Sigmoid colon (tissue), 7 donors: ENCODE measurements around the gene HLA-DQB1. TPM values are rescaled to one million over a fixed set of nuclear protein-coding genes. Genes with fewer than 3 reads are reported as not detected.
"Not testable (repeated sequence)": the region's sequence is repeated elsewhere in the genome, so short reads cannot be mapped to it uniquely, and the experiment has no call there.

Source experiments
- DNase-seq: peaks from one replicate; pipeline ENCODE4 v3.0.0-alpha.2; 2019
- H3K27ac ChIP-seq, 4 donors: fragments of 200-600 bp; sonication (generic); one replicate each; pipeline ENCODE4 v1.5.1; 2016 to 2019; ENCODE audit warnings: mild to moderate bottlenecking in 1 of 4
- H3K27me3 ChIP-seq, 3 donors: fragments of 200-600 bp; sonication (generic); one replicate each; pipeline ENCODE4 v1.5.1; 2019; ENCODE audit warnings: mild to moderate bottlenecking in 1 of 3
- H3K36me3 ChIP-seq, 4 donors: fragments of 200-600 bp; sonication (generic); one replicate each; pipeline ENCODE4 v1.5.1; 2016 to 2019
- H3K4me1 ChIP-seq, 4 donors: fragments of 200-600 bp; sonication (generic); one replicate each; pipeline ENCODE4 v1.5.1; 2017 to 2019
- H3K4me3 ChIP-seq, 4 donors: fragments of 200-600 bp; sonication (generic); one replicate each; pipeline ENCODE4 v1.5.1; 2017 to 2019; ENCODE audit warnings: mild to moderate bottlenecking in 2 of 4, moderate library complexity in 1 of 4
- H3K9me3 ChIP-seq, 4 donors: fragments of 200-600 bp in 3 of 4; sonication (generic) in 3 of 4; one replicate each; pipeline versions ENCODE4 v1.5.1 to v1.6.1; 2013 to 2019
- EP300 ChIP-seq, 4 donors: sonication (generic); formaldehyde crosslinking; IDR thresholded peaks; one replicate each; pipeline ENCODE4 v1.6.1; 2017; ENCODE audit warnings: antibody characterized with exemption in 4 of 4
- POLR2A ChIP-seq, 2 donors: fragments of 450-650 bp; IDR thresholded peaks; one replicate each; pipeline ENCODE4 v1.6.1; 2016; ENCODE audit warnings: antibody characterized with exemption in 2 of 2, mild to moderate bottlenecking in 2 of 2, moderate library complexity in 2 of 2
- POLR2AphosphoS5 ChIP-seq, 4 donors: sonication (generic); formaldehyde crosslinking; IDR thresholded peaks; one replicate each; pipeline ENCODE4 v1.6.1; 2017; ENCODE audit warnings: antibody characterized with exemption in 4 of 4
- WGBS, 2 donors: extraction: QIAGEN DNeasy Blood & Tissue Kit; methylation state at CpG; one replicate each; pipeline ENCODE4 v1.1.7; 2013; 5-methylcytosine and 5-hydroxymethylcytosine counted together
- intact Hi-C: fragments of 100-400 bp; cut with DNase I; formaldehyde crosslinking; loops from one replicate; pipeline ENCODE4 v1.15.1; 2023
- polyA plus RNA-seq, 3 donors: library from polyadenylated mRNA; stranded (reverse); fragments of 200-250 nt; gene quantifications; one replicate each; pipeline ENCODE4 v1.2.3, GENCODE V29; 2013
- total RNA-seq, 4 donors: library from RNA; depleted of rRNA; stranded (reverse); fragments of >200 nt; gene quantifications; one replicate each; pipeline ENCODE4 v1.1.0, GENCODE V29; 2016
- TF ChIP-seq, protein P1 (sequence below), 4 experiments: fragments of 450-650 bp in 3 of 4; fragments of 200-600 bp in 1 of 4; IDR thresholded peaks; one replicate each; pipeline ENCODE4 v1.5.1; 2016 to 2019; ENCODE audit warnings: antibody characterized with exemption in 4 of 4, mild to moderate bottlenecking in 3 of 4, moderate library complexity in 2 of 4
- donor health status: healthy with polysubstance abuse.
- donor health status: Bipolar disorder and iron deficiency.
- donor health status: healthy.

The HLA-DQB1 gene
- total RNA-seq = 1 to 10 TPM in 2 of 4 donors, under 1 TPM in 2; under 0.01 to 3.5 (median 1.7) TPM
- 100 to 1,000 TPM in 1 of 3 donors, 10 to 100 TPM in 2; 36.6 to 182 (median 77.9) TPM for polyA plus RNA-seq

GRCh38 chr6:32666420-32667300 is at the start of gene HLA-DQB1:
Gene HLA-DQB1 (minus strand): TSS chr6:32666657. CDS start chr6:32666607, 50 bp downstream.
- no peak within 1 kb of the TSS for H3K4me3 ChIP-seq
- peaks cover 0 to 4% (median 0%) of the 10 kb centered on the region in 3 donors for H3K27me3 ChIP-seq
- peak in 1 of 4 donors; percentile 35 for TF ChIP-seq POLR2AphosphoS5 (IDR thresholded peaks at IDR 0.05)
- TF ChIP-seq, protein P1, sequence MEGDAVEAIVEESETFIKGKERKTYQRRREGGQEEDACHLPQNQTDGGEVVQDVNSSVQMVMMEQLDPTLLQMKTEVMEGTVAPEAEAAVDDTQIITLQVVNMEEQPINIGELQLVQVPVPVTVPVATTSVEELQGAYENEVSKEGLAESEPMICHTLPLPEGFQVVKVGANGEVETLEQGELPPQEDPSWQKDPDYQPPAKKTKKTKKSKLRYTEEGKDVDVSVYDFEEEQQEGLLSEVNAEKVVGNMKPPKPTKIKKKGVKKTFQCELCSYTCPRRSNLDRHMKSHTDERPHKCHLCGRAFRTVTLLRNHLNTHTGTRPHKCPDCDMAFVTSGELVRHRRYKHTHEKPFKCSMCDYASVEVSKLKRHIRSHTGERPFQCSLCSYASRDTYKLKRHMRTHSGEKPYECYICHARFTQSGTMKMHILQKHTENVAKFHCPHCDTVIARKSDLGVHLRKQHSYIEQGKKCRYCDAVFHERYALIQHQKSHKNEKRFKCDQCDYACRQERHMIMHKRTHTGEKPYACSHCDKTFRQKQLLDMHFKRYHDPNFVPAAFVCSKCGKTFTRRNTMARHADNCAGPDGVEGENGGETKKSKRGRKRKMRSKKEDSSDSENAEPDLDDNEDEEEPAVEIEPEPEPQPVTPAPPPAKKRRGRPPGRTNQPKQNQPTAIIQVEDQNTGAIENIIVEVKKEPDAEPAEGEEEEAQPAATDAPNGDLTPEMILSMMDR (IDR thresholded peaks at IDR 0.05) = no peak
- no peaks in the 10 kb centered on the region for H3K36me3 ChIP-seq
- H3K9me3 ChIP-seq = peaks cover 0 to 3% (median 0%) of the 10 kb centered on the region in 4 donors
- DNase-seq = no peak
- intact Hi-C loops = no loop called here
- 6 to 13% methylated on average over 16 of the region's 16 CpGs for WGBS, 2 donors
- no peaks in the 10 kb centered on the region for H3K4me1 ChIP-seq
- no peak within 1 kb of the TSS for H3K27ac ChIP-seq

GRCh38 chr6:32713241-32713640 is 46.8 kb upstream of the HLA-DQB1 start:
- no peak for DNase-seq
- H3K27me3 ChIP-seq = peaks cover 0 to 2% (median 0%) of the 10 kb centered on the region in 3 donors
- TF ChIP-seq EP300 (IDR thresholded peaks at IDR 0.05) = no peak
- TF ChIP-seq POLR2A (IDR thresholded peaks at IDR 0.05) = no peak
- no peak for TF ChIP-seq POLR2AphosphoS5 (IDR thresholded peaks at IDR 0.05)
- TF ChIP-seq, protein P1 (IDR thresholded peaks at IDR 0.05) = no peak
- no peak overlapping the region for H3K4me3 ChIP-seq
- H3K36me3 ChIP-seq = no peaks in the 10 kb centered on the region
- intact Hi-C loops = no loop called here
- H3K9me3 ChIP-seq = no peaks in the 10 kb centered on the region
- H3K27ac ChIP-seq = no peak overlapping the region
- no peaks in the 10 kb centered on the region for H3K4me1 ChIP-seq

- no peak overlapping the region for H3K4me3 ChIP-seq
- no peak overlapping the region for H3K27ac ChIP-seq
- H3K36me3 ChIP-seq = no peaks in the 10 kb centered on the region
- intact Hi-C loops = loop anchor here (10.0 kb wide), 1 partner anchor 465 kb away; no protein-coding TSS in a partner anchor
- H3K27me3 ChIP-seq = no peaks in the 10 kb centered on the region
- DNase-seq = no peak
- no peaks in the 10 kb centered on the region for H3K4me1 ChIP-seq
- no peak for TF ChIP-seq EP300 (IDR thresholded peaks at IDR 0.05)
- TF ChIP-seq, protein P1 (IDR thresholded peaks at IDR 0.05) = no peak
- TF ChIP-seq POLR2AphosphoS5 (IDR thresholded peaks at IDR 0.05) = no peak
- TF ChIP-seq POLR2A (IDR thresholded peaks at IDR 0.05) = no peak
- no peaks in the 10 kb centered on the region for H3K9me3 ChIP-seq
These were observed 43.2 kb upstream of the HLA-DQB1 start for GRCh38 chr6:32709625-32710024.

GRCh38 chr6:32705164-32705563 is 38.7 kb upstream of the HLA-DQB1 start:
- H3K36me3 ChIP-seq, H3K27ac ChIP-seq, H3K4me1 ChIP-seq, H3K9me3 ChIP-seq, H3K4me3 ChIP-seq, DNase-seq: not testable (repeated sequence)
- intact Hi-C loops = loop anchor here (10.0 kb wide), 1 partner anchor 460 kb away; no protein-coding TSS in a partner anchor
- 84 to 87% methylated on average over 3 of the region's 3 CpGs for WGBS, 2 donors
- peaks cover 0 to 20% (median 0%) of the 10 kb centered on the region in 3 donors for H3K27me3 ChIP-seq

GRCh38 chr6:32703347-32703746 is 36.9 kb upstream of the HLA-DQB1 start:
- Histone ChIP-seq H3K27ac (no peak overlapping the region), H3K4me1 (no peaks in the 10 kb centered on the region), H3K36me3 (no peaks in the 10 kb centered on the region), H3K27me3 (peaks cover 0 to 28% (median 0%) of the 10 kb centered on the region in 3 donors), H3K4me3 (no peak overlapping the region), H3K9me3 (no peaks in the 10 kb centered on the region)
- DNase-seq = no peak
- WGBS, 2 donors = 51 to 55% methylated on average over 4 of the region's 4 CpGs
- no peak for TF ChIP-seq POLR2AphosphoS5 (IDR thresholded peaks at IDR 0.05)
- TF ChIP-seq EP300 (IDR thresholded peaks at IDR 0.05) = no peak
- TF ChIP-seq, protein P1 (IDR thresholded peaks at IDR 0.05) = no peak
- no peak for TF ChIP-seq POLR2A (IDR thresholded peaks at IDR 0.05)
- intact Hi-C loops = loop anchor here (5.0 to 10.0 kb wide), 2 partner anchors 271 to 459 kb away; no protein-coding TSS in a partner anchor
